SK-N-SH (cell line): ENCODE measurements around the gene PLCG2. TPM values are rescaled to one million over a fixed set of nuclear protein-coding genes. Genes with fewer than 3 reads are reported as not detected.

Experiments used
- CTCF ChIA-PET: fragments of 300-600, 350-600 bp; formaldehyde crosslinking; extraction: SDS; loops from one replicate; lab custom pipeline; 2021; lab: Yijun Ruan, JAX
- POLR2A ChIA-PET: fragments of 350-600 bp; sonication (Branson Sonifier 250); formaldehyde crosslinking; extraction: SDS; loops from one replicate; lab custom pipeline; 2020; ENCODE audit warnings: antibody characterized with exemption, inconsistent platforms; lab: Yijun Ruan, JAX
- DNase-seq: peaks from one replicate; pipeline ENCODE4 v3.0.0; 2012
- H2AFZ ChIP-seq: fragments of 200-600 bp; sonication (generic); 2 replicates; pipeline ENCODE4 v1.8.1; 2016; ENCODE audit warnings: antibody characterized with exemption, mild to moderate bottlenecking, low read depth
- H3F3A ChIP-seq: fragments of 200-600 bp; sonication (generic); replicated peaks from 2 replicates; pipeline ENCODE3; 2016; ENCODE audit warnings: antibody characterized with exemption, mild to moderate bottlenecking; ENCODE audit not compliant: insufficient read depth
- H3K27ac ChIP-seq, 2 experiments: fragments of 200-500 bp in 1 of 2; fragments of 200-600 bp in 1 of 2; sonication (Bioruptor generic) in 1 of 2; sonication (generic), shearing (Covaris generic) in 1 of 2; 2 replicates each; pipeline versions ENCODE4 v1.5.1 to v1.6.1; 2014 to 2016; ENCODE audit warnings: low read depth in 2 of 2, inconsistent platforms in 1 of 2, low read length in 1 of 2, mild to moderate bottlenecking in 1 of 2, mixed read lengths in 1 of 2
- H3K27me3 ChIP-seq: fragments of 200-600 bp; sonication (generic), shearing (Covaris generic); 2 replicates; pipeline ENCODE4 v1.6.1; 2016; ENCODE audit warnings: mixed run types; ENCODE audit not compliant: insufficient read depth
- H3K36me3 ChIP-seq, 2 experiments: fragments of 200-500 bp in 1 of 2; fragments of 200-600 bp in 1 of 2; sonication (Bioruptor generic) in 1 of 2; sonication (generic) in 1 of 2; replicated peaks in 1 of 2; 2 replicates each; pipeline versions ENCODE3 to v1.5.1; 2014 to 2016; ENCODE audit warnings: low read length in 1 of 2, mild to moderate bottlenecking in 1 of 2; ENCODE audit not compliant: insufficient read depth in 2 of 2, control insufficient read depth in 1 of 2
- H3K4me1 ChIP-seq, 2 experiments: fragments of 200-500 bp in 1 of 2; fragments of 200-600 bp in 1 of 2; sonication (Bioruptor generic) in 1 of 2; sonication (generic), shearing (Covaris generic) in 1 of 2; 2 replicates each; pipeline versions ENCODE4 v1.5.1 to v1.6.1; 2014 to 2016; ENCODE audit warnings: low read depth in 1 of 2, low read length in 1 of 2, mixed run types in 1 of 2; ENCODE audit not compliant: insufficient read depth in 2 of 2, control insufficient read depth in 1 of 2
- H3K4me2 ChIP-seq: fragments of 200-600 bp; sonication (generic), shearing (Covaris generic); 2 replicates; pipeline ENCODE4 v1.6.1; 2017; ENCODE audit warnings: mixed run types
- H3K4me3 ChIP-seq, 2 experiments: fragments of 200-500 bp in 1 of 2; fragments of 200-600 bp in 1 of 2; sonication (Bioruptor generic) in 1 of 2; sonication (generic), shearing (Covaris generic) in 1 of 2; 2 replicates each; pipeline versions ENCODE4 v1.5.1 to v1.8.1; 2014 to 2016; ENCODE audit warnings: low read depth in 2 of 2, inconsistent platforms in 1 of 2, low read length in 1 of 2, mild to moderate bottlenecking in 1 of 2, mixed read lengths in 1 of 2, moderate library complexity in 1 of 2
- H3K79me2 ChIP-seq: fragments of 200-600 bp; sonication (generic); 2 replicates; pipeline ENCODE4 v1.8.1; 2017; ENCODE audit warnings: mild to moderate bottlenecking; ENCODE audit not compliant: insufficient read depth
- H3K9ac ChIP-seq: fragments of 200-600 bp; sonication (generic); 2 replicates; pipeline ENCODE4 v1.6.1; 2017; ENCODE audit warnings: mixed run types
- H3K9me2 ChIP-seq: fragments of 200-600 bp; sonication (generic); 2 replicates; pipeline ENCODE4 v1.6.1; 2017; ENCODE audit warnings: mixed run types
- H3K9me3 ChIP-seq: fragments of 200-600 bp; sonication (generic); 2 replicates; pipeline ENCODE4 v1.6.1; 2017; ENCODE audit warnings: mixed run types, mild to moderate bottlenecking, moderate library complexity
- H4K20me1 ChIP-seq: fragments of 200-600 bp; sonication (generic); 2 replicates; pipeline ENCODE4 v1.6.1; 2017; ENCODE audit warnings: mild to moderate bottlenecking, mixed run types; ENCODE audit not compliant: insufficient read depth
- CHD2 ChIP-seq: fragments of 150-350 bp; IDR thresholded peaks from 2 replicates; pipeline ENCODE4 v1.6.1; 2018; ENCODE audit warnings: low read length; ENCODE audit not compliant: partially characterized antibody
- ELF1 ChIP-seq: IDR thresholded peaks from 2 replicates; pipeline ENCODE4 v1.4.0; 2012
- EP300 ChIP-seq, 2 experiments: IDR thresholded peaks; 2 replicates each; pipeline versions ENCODE4 v1.4.0 to v1.6.1; 2012; ENCODE audit warnings: borderline replicate concordance in 1 of 2, low read depth in 1 of 2, low read length in 1 of 2
- EZH2phosphoT487 ChIP-seq: fragments of 200-600 bp; sonication (generic); IDR thresholded peaks from 2 replicates; pipeline ENCODE4 v1.6.1; 2017; ENCODE audit warnings: low read depth, mixed run types, mild to moderate bottlenecking, antibody characterized with exemption, moderate library complexity, borderline replicate concordance
- FOXJ3 ChIP-seq: sonication (generic); formaldehyde crosslinking; IDR thresholded peaks from 2 replicates; pipeline ENCODE4 v1.5.1; 2020; ENCODE audit warnings: mild to moderate bottlenecking, missing genetic modification reagents
- FOXM1 ChIP-seq: IDR thresholded peaks from 2 replicates; pipeline ENCODE4 v1.4.0; 2012; ENCODE audit warnings: low read depth, mild to moderate bottlenecking
- GATA2 ChIP-seq: sonication (generic); formaldehyde crosslinking; IDR thresholded peaks from 2 replicates; pipeline ENCODE4 v1.5.0; 2020; ENCODE audit warnings: mild to moderate bottlenecking, missing genetic modification reagents
- MXI1 ChIP-seq: IDR thresholded peaks from 2 replicates; pipeline ENCODE4 v1.6.1; 2012; ENCODE audit warnings: mild to moderate bottlenecking, low read depth, low read length, improper control_type of control experiment
- NFIC ChIP-seq: IDR thresholded peaks from 2 replicates; pipeline ENCODE4 v1.4.0; 2012; ENCODE audit warnings: borderline replicate concordance
- NRF1 ChIP-seq: IDR thresholded peaks from 2 replicates; pipeline ENCODE4 v1.6.1; 2012; ENCODE audit warnings: low read depth, mild to moderate bottlenecking, low read length
- TAF1 ChIP-seq: IDR thresholded peaks from 2 replicates; pipeline ENCODE4 v1.6.1; 2012; ENCODE audit warnings: low read depth, mild to moderate bottlenecking, low read length, moderate library complexity, borderline replicate concordance
- TCF12 ChIP-seq: IDR thresholded peaks from 2 replicates; pipeline ENCODE4 v1.4.0; 2012
- WGBS: methylation state at CpG from one replicate; pipeline ENCODE4 v1.1.6; 2017; ENCODE audit warnings: low lambda C conversion rate; 5-methylcytosine and 5-hydroxymethylcytosine counted together
- polyA plus RNA-seq, 3 experiments: library from polyadenylated mRNA; depleted of rRNA; stranded (reverse); fragments of >200 nt; gene quantifications; 2 replicates each; pipeline ENCODE4 v1.2.3, GENCODE V29; 2012
- TF ChIP-seq, protein P1 (sequence below): IDR thresholded peaks from 2 replicates; pipeline ENCODE4 v1.6.1; 2012; ENCODE audit warnings: mild to moderate bottlenecking, low read depth, low read length, moderate library complexity
- TF ChIP-seq, protein P2 (sequence below): IDR thresholded peaks from 2 replicates; pipeline ENCODE4 v1.4.0; 2012; ENCODE audit warnings: low read depth, borderline replicate concordance
- TF ChIP-seq, protein P3 (sequence below): IDR thresholded peaks from 2 replicates; pipeline ENCODE4 v1.4.0; 2012; ENCODE audit warnings: low read depth

PLCG2 gene
- polyA plus RNA-seq, 1 of the 3 experiments (the other 2 are of a cell fraction) = 0.23 TPM

DNA sequence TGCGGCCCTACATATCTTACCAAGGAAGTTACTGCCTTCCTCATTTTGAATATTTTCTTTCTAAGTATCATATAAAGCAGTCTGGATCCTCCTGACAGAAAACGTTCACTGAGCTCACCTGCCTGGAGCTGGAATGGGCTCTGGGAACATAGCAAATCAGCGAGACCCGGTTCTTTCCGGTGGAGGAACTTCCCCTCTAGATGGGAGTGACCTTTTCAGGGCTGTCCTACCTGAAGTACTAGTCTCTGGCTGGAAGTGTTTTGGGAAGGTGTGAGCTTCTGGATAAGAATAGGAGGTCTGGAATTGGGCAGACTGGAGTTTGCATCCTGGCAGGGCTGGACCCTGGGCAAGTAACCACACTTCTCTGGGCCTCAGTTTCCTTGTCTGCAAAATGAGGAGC is 152.8 kb downstream of the PLCG2 start:
- Histone ChIP-seq H3K36me3 (no peaks in the 10 kb centered on the region), H3F3A (no peaks in the 10 kb centered on the region), H3K9me2 (no peaks in the 10 kb centered on the region), H3K79me2 (no peaks in the 10 kb centered on the region), H3K4me2 (no peak overlapping the region), H3K4me1 (no peaks in the 10 kb centered on the region), H3K27me3 (peaks cover 6% of the 10 kb centered on the region; the same call in 1 of the 2 replicates), H3K27ac (no peak overlapping the region)
- no peak for DNase-seq
- POLR2A ChIA-PET = no interaction called here
- 26% methylated on average over 5 of the region's 5 CpGs for WGBS
- TF ChIP-seq MXI1 = no peak
- no peak for TF ChIP-seq CHD2
- TF ChIP-seq FOXJ3 = no peak
- no peak for TF ChIP-seq EP300 (IDR thresholded peaks at IDR 0.05; ENCODE audit: borderline replicate concordance in 1 of 2, low read depth in 1 of 2, low read length in 1 of 2)
- TF ChIP-seq TAF1 = no peak
- TF ChIP-seq GATA2 (CRISPR knock-in tag) = no peak
- no peak for TF ChIP-seq EZH2phosphoT487
- TF ChIP-seq NFIC = no peak
- TF ChIP-seq, protein P1, sequence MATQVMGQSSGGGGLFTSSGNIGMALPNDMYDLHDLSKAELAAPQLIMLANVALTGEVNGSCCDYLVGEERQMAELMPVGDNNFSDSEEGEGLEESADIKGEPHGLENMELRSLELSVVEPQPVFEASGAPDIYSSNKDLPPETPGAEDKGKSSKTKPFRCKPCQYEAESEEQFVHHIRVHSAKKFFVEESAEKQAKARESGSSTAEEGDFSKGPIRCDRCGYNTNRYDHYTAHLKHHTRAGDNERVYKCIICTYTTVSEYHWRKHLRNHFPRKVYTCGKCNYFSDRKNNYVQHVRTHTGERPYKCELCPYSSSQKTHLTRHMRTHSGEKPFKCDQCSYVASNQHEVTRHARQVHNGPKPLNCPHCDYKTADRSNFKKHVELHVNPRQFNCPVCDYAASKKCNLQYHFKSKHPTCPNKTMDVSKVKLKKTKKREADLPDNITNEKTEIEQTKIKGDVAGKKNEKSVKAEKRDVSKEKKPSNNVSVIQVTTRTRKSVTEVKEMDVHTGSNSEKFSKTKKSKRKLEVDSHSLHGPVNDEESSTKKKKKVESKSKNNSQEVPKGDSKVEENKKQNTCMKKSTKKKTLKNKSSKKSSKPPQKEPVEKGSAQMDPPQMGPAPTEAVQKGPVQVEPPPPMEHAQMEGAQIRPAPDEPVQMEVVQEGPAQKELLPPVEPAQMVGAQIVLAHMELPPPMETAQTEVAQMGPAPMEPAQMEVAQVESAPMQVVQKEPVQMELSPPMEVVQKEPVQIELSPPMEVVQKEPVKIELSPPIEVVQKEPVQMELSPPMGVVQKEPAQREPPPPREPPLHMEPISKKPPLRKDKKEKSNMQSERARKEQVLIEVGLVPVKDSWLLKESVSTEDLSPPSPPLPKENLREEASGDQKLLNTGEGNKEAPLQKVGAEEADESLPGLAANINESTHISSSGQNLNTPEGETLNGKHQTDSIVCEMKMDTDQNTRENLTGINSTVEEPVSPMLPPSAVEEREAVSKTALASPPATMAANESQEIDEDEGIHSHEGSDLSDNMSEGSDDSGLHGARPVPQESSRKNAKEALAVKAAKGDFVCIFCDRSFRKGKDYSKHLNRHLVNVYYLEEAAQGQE = no peak
- no peak for TF ChIP-seq TCF12
- TF ChIP-seq ELF1 = no peak
- TF ChIP-seq FOXM1 = no peak
- TF ChIP-seq, protein P2, sequence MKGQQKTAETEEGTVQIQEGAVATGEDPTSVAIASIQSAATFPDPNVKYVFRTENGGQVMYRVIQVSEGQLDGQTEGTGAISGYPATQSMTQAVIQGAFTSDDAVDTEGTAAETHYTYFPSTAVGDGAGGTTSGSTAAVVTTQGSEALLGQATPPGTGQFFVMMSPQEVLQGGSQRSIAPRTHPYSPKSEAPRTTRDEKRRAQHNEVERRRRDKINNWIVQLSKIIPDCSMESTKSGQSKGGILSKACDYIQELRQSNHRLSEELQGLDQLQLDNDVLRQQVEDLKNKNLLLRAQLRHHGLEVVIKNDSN = no peak
- TF ChIP-seq NRF1 = no peak
- TF ChIP-seq, protein P3, sequence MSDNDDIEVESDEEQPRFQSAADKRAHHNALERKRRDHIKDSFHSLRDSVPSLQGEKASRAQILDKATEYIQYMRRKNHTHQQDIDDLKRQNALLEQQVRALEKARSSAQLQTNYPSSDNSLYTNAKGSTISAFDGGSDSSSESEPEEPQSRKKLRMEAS = no peak
- TF ChIP-seq, all 33 proteins: peak for 0
- Histone ChIP-seq H3K4me3 (no peak overlapping the region), H3K9ac (no peak overlapping the region), H3K9me3 (no peaks in the 10 kb centered on the region), H2AFZ (no peak overlapping the region), H4K20me1 (no peaks in the 10 kb centered on the region)
- CTCF ChIA-PET = interaction anchor here (1.0 kb wide), 1 partner anchor 9 kb away, joined by 4 read pairs; no protein-coding TSS in a partner anchor
